Thyroid gland (tissue), 4 donors: ENCODE measurements around the gene SLFN13.

ENCODE experiments used
- POLR2A ChIP-seq, 2 donors: fragments of 450-650 bp; IDR thresholded peaks; one replicate each; pipeline ENCODE4 v1.6.1; 2017; ENCODE audit warnings: antibody characterized with exemption in 2 of 2, mild to moderate bottlenecking in 2 of 2, moderate library complexity in 1 of 2
- TF ChIP-seq, protein P1 (sequence below), 6 experiments: fragments of 200-600 bp in 3 of 6; fragments of 450-650 bp in 3 of 6; sonication (generic) in 3 of 6; IDR thresholded peaks; one replicate each; pipeline ENCODE4 v1.5.1; 2016 to 2019; ENCODE audit warnings: antibody characterized with exemption in 6 of 6, mild to moderate bottlenecking in 2 of 6, inconsistent platforms in 1 of 6, moderate library complexity in 1 of 6

DNA sequence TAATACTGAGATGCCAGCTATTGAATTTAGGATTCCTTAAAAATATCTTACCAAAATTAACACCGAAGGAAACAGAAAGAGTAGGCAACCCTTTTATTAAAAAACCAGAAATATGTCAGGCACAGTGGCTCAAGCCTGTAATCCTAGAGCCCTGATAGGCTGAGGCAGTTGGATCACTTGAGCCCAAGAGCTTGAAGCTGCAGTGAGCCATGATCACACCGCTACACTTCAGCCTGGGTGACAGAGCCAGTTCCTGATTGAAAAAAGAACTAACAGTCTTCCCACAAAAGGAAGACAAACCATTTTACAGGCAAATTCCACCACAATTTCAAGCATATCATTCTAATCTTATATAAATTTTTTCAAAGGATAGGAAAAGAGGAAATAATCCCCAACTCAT is 31.9 kb downstream of the SLFN13 start:
- TF ChIP-seq, protein P1, sequence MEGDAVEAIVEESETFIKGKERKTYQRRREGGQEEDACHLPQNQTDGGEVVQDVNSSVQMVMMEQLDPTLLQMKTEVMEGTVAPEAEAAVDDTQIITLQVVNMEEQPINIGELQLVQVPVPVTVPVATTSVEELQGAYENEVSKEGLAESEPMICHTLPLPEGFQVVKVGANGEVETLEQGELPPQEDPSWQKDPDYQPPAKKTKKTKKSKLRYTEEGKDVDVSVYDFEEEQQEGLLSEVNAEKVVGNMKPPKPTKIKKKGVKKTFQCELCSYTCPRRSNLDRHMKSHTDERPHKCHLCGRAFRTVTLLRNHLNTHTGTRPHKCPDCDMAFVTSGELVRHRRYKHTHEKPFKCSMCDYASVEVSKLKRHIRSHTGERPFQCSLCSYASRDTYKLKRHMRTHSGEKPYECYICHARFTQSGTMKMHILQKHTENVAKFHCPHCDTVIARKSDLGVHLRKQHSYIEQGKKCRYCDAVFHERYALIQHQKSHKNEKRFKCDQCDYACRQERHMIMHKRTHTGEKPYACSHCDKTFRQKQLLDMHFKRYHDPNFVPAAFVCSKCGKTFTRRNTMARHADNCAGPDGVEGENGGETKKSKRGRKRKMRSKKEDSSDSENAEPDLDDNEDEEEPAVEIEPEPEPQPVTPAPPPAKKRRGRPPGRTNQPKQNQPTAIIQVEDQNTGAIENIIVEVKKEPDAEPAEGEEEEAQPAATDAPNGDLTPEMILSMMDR (IDR thresholded peaks at IDR 0.05), result no peak
- no peak for TF ChIP-seq POLR2A (IDR thresholded peaks at IDR 0.05)
